Measurements from ENCODE around the gene FKBP6. TPM values are rescaled to one million over a fixed set of nuclear protein-coding genes. Genes with fewer than 3 reads are reported as not detected.

FKBP6 gene
- total RNA-seq, 4 donors from 2014 or later = not detected

- TF ChIP-seq CTCF (IDR thresholded peaks at IDR 0.05) = no peak
- no peak for DNase-seq (ENCODE audit: low spot score)
- no peak for ATAC-seq (ENCODE audit: low FRiP score)
Observed at GRCh38 chr7:73382934-73383503, 55.1 kb downstream of the FKBP6 start.

GRCh38 chr7:73387221-73387828, 59.4 kb downstream of the FKBP6 start:
- no peak for TF ChIP-seq CTCF (IDR thresholded peaks at IDR 0.05)
- DNase-seq (ENCODE audit: low spot score) = no peak
- no peak for ATAC-seq (ENCODE audit: low FRiP score)

- TF ChIP-seq CTCF (IDR thresholded peaks at IDR 0.05) = no peak
- DNase-seq (ENCODE audit: low spot score) (no peak), ATAC-seq (ENCODE audit: low FRiP score) (no peak)
Observed at GRCh38 chr7:73387908-73388414, 60.0 kb downstream of the FKBP6 start.

- DNase-seq (ENCODE audit: low spot score) (no peak), ATAC-seq (ENCODE audit: low FRiP score) (no peak)
- TF ChIP-seq CTCF (IDR thresholded peaks at IDR 0.05) = no peak
Observed at GRCh38 chr7:73391396-73391795, 63.4 kb downstream of the FKBP6 start.

GRCh38 chr7:73394422-73394821, 66.5 kb downstream of the FKBP6 start:
- no peak for TF ChIP-seq CTCF (IDR thresholded peaks at IDR 0.05)
- no peak for ATAC-seq (ENCODE audit: low FRiP score)

GRCh38 chr7:73395538-73396503, 67.9 kb downstream of the FKBP6 start:
- DNase-seq (ENCODE audit: low spot score) (no peak), ATAC-seq (ENCODE audit: low FRiP score) (no peak)

More at GRCh38 chr7:73394422-73394821, 66.5 kb downstream of the FKBP6 start:
- no peak for DNase-seq (ENCODE audit: low spot score)

More at GRCh38 chr7:73395538-73396503, 67.9 kb downstream of the FKBP6 start:
- no peak for TF ChIP-seq CTCF (IDR thresholded peaks at IDR 0.05)

All from omental fat pad (tissue), 4 donors.